HG03108 (cell line): ENCODE data around the gene FBXO28.
"Not testable (repeated sequence)": the region's sequence is repeated elsewhere in the genome, so short reads cannot be mapped to it uniquely, and the experiment has no call there.

ENCODE experiments used
- ATAC-seq: cut with Tn5 transposase; IDR thresholded peaks from one replicate; pipeline ENCODE4 v1.9.1; 2021; ENCODE audit warnings: moderate library complexity; ENCODE audit not compliant: unreplicated experiment

Gene FBXO28

GRCh38 chr1:224113918-224114786 lies at the start of gene FBXO28:
Gene FBXO28 (plus strand): TSS chr1:224114111. CDS start chr1:224114130, 19 bp downstream.
- peak; percentile 97 for ATAC-seq

- ATAC-seq, result no peak
Observed at GRCh38 chr1:224064150-224064549, 49.8 kb upstream of the FBXO28 start.

GRCh38 chr1:224065455-224065854 lies 48.5 kb upstream of the FBXO28 start:
- ATAC-seq, result no peak

GRCh38 chr1:224067207-224067606 lies 46.7 kb upstream of the FBXO28 start:
- ATAC-seq, result no peak

- ATAC-seq, result no peak
Observed at GRCh38 chr1:224067621-224068457, 46.1 kb upstream of the FBXO28 start.

- ATAC-seq, result no peak
Observed at GRCh38 chr1:224068458-224069072, 45.3 kb upstream of the FBXO28 start.

GRCh38 chr1:224069138-224069537 lies 44.8 kb upstream of the FBXO28 start:
- no peak for ATAC-seq

- no peak for ATAC-seq
Observed at GRCh38 chr1:224070521-224070920, 43.4 kb upstream of the FBXO28 start.

GRCh38 chr1:224076407-224076806 lies 37.5 kb upstream of the FBXO28 start:
- ATAC-seq, result no peak

- ATAC-seq, result not testable (repeated sequence)
Observed at GRCh38 chr1:224079644-224080043, 34.3 kb upstream of the FBXO28 start.

- no peak for ATAC-seq
Observed at GRCh38 chr1:224080115-224080774, 33.7 kb upstream of the FBXO28 start.

- ATAC-seq, result no peak
Observed at GRCh38 chr1:224081604-224082003, 32.3 kb upstream of the FBXO28 start.

GRCh38 chr1:224082146-224082545 lies 31.8 kb upstream of the FBXO28 start:
- no peak for ATAC-seq

- ATAC-seq, result no peak
Observed at GRCh38 chr1:224084867-224085266, 29.0 kb upstream of the FBXO28 start.

GRCh38 chr1:224085421-224086108 lies 28.3 kb upstream of the FBXO28 start:
- no peak for ATAC-seq

- ATAC-seq, result no peak
Observed at GRCh38 chr1:224087286-224087794, 26.6 kb upstream of the FBXO28 start.

GRCh38 chr1:224089583-224089982 lies 24.3 kb upstream of the FBXO28 start:
- ATAC-seq, result no peak

- ATAC-seq, result no peak
Observed at GRCh38 chr1:224090116-224090515, 23.8 kb upstream of the FBXO28 start.

- ATAC-seq, result no peak
Observed at GRCh38 chr1:224092111-224092510, 21.8 kb upstream of the FBXO28 start.

- ATAC-seq, result no peak
Observed at GRCh38 chr1:224092601-224093000, 21.3 kb upstream of the FBXO28 start.
